Chondrocyte (in vitro differentiated cells): ENCODE measurements around the gene TEX52. TPM values are rescaled to one million over a fixed set of nuclear protein-coding genes. Genes with fewer than 3 reads are reported as not detected.

Experiments used
- DNase-seq: peaks from one replicate; pipeline ENCODE4 v3.0.0; 2021; ENCODE audit warnings: mixed read lengths, low spot score
- H3K27ac Mint-ChIP-seq: one replicate; pipeline ENCODE4 v1.8.0; 2021; ENCODE audit warnings: mild to moderate bottlenecking, moderate library complexity, mixed read lengths; ENCODE audit not compliant: unreplicated experiment
- H3K27me3 Mint-ChIP-seq: 2 replicates; pipeline ENCODE4 v1.8.0; 2021; ENCODE audit warnings: low read depth, mixed read lengths
- H3K36me3 Mint-ChIP-seq: 2 replicates; pipeline ENCODE4 v1.8.0; 2021; ENCODE audit warnings: low read depth, mixed read lengths
- H3K4me1 Mint-ChIP-seq: 2 replicates; pipeline ENCODE4 v1.8.0; 2021; ENCODE audit warnings: low read depth, mild to moderate bottlenecking, mixed read lengths
- H3K4me3 Mint-ChIP-seq: one replicate; pipeline ENCODE4 v1.8.0; 2021; ENCODE audit warnings: mild to moderate bottlenecking, moderate library complexity, mixed read lengths; ENCODE audit not compliant: unreplicated experiment
- H3K9me3 Mint-ChIP-seq: 2 replicates; pipeline ENCODE4 v1.8.0; 2021; ENCODE audit warnings: low read depth, mixed read lengths
- total RNA-seq: library from RNA; stranded (reverse); gene quantifications from 3 replicates; pipeline ENCODE4 v1.2.1, GENCODE V29; 2021
- TF ChIP-seq, protein P1 (sequence below): fragments of 200-600 bp; sonication (generic); IDR thresholded peaks from 2 replicates; pipeline ENCODE4 v1.5.0; 2021; ENCODE audit warnings: antibody characterized with exemption, mild to moderate bottlenecking, moderate library complexity

TEX52 gene
- total RNA-seq, 1 donor from 2014 or later = not detected

DNA sequence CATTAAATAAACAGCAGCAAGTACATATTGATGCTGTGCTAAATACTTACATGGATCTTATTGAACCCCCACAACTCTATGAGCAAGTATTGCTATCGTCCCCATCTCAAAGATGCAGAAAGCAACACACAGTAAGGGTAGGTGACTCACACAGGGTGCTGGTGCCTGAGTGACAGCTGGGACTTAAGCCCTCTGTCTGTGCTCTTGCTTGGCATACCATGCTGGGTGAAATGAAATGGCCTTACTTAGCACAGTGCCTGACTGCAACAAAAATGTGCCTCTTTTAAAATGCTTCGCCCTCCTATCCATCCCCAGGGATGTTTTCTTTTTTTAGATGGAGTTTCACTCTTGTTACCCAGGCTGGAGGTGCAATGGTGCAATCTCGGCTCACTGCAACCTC lies 788 bp downstream of the TEX52 start:
- H3K27ac Mint-ChIP-seq = no peak overlapping the region
- H3K27me3 Mint-ChIP-seq = no peaks in the 10 kb centered on the region
- peaks cover 2% of the 10 kb centered on the region for H3K36me3 Mint-ChIP-seq
- H3K4me1 Mint-ChIP-seq = peaks cover 7% of the 10 kb centered on the region
- H3K9me3 Mint-ChIP-seq = no peaks in the 10 kb centered on the region
- TF ChIP-seq, protein P1, sequence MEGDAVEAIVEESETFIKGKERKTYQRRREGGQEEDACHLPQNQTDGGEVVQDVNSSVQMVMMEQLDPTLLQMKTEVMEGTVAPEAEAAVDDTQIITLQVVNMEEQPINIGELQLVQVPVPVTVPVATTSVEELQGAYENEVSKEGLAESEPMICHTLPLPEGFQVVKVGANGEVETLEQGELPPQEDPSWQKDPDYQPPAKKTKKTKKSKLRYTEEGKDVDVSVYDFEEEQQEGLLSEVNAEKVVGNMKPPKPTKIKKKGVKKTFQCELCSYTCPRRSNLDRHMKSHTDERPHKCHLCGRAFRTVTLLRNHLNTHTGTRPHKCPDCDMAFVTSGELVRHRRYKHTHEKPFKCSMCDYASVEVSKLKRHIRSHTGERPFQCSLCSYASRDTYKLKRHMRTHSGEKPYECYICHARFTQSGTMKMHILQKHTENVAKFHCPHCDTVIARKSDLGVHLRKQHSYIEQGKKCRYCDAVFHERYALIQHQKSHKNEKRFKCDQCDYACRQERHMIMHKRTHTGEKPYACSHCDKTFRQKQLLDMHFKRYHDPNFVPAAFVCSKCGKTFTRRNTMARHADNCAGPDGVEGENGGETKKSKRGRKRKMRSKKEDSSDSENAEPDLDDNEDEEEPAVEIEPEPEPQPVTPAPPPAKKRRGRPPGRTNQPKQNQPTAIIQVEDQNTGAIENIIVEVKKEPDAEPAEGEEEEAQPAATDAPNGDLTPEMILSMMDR = no peak
- H3K4me3 Mint-ChIP-seq = no peak overlapping the region
- peak; percentile 21 for DNase-seq

DNA sequence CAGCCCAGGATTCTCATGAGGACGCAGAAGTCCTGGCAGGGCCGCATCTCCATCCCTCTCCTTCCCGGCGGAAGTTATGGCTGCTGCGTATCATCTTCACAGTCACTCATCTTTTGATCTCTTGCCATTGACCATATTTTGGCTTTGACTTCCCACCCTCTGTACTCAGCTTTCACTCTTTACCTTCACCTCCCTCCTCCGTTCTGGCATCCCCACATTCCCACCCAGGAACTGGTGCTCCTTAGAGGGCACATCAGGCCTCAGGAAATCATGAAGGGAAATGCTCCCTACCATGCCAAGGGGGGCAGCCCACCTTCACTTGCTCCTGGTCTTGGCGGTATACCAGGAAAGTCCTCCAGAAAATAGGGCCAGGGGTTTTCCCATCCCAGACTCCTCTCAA lies 1.3 kb downstream of the TEX52 start:
- Mint-ChIP-seq H3K4me3 (no peak overlapping the region), H3K9me3 (no peaks in the 10 kb centered on the region), H3K27me3 (no peaks in the 10 kb centered on the region), H3K36me3 (peaks cover 2% of the 10 kb centered on the region), H3K27ac (no peak overlapping the region), H3K4me1 (peaks cover 7% of the 10 kb centered on the region)
- TF ChIP-seq, protein P1 = no peak
- peak; percentile 46 for DNase-seq

DNA sequence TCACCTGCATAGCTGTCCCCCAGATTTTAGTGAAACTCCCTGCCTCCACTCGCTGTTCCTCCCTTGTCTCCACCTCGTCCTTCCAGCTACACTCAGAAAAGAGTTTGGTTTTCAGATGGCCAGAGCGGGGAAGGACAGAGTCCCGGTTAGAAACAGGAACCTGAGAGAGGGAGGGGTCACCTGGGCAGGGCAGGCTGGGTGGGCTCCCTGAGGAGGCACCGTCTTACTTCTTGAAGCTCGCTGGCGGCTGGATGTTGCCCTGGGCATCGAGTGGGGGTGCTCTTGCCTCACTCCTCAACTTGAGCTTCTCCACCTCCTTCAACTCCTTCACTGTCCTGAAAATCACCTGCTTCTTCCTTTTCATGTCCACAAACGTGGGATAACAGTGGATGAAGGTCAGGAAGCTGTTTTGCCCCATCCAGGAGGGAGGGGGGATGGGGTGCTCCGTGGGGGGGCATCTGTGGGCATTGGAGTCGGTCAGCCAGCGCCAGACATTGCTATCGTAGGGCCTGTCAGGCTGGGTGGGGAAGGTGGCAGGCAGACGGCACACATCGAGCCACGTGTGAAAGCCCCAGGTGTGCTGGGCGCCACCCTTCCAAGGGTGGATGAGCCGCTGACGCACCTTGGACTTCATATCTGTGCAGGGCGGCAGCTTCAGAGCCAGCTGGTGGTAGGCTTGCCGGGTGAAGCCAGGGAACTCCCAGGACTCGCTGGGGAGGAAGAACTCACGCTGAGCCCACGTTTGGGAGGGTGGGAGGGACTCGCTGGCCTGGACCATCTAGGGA lies 2.0 kb downstream of the TEX52 start:
- TF ChIP-seq, protein P1 = no peak

DNA sequence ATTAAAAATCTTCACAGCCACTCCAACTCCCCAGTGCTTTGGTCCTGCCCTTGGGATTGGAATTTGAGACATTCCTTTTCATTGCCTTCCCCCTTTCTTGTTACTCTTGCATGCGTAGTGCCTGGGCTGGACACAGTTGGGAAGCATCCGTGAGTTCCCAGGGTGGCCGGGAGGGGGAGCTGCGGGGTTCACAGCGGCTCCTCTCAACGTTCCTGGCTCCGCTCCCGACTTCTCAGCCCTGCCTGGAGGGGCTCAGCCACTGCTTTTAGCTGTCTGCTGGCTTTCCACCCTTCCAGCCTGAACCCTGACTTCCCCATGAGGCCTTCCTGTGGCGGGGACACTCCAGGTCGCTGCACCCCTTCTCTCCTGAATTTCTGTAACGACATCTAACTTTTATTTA lies 3.2 kb downstream of the TEX52 start:
- Mint-ChIP-seq H3K9me3 (no peaks in the 10 kb centered on the region), H3K27me3 (no peaks in the 10 kb centered on the region), H3K36me3 (peaks cover 1% of the 10 kb centered on the region), H3K27ac (peak overlapping the region; percentile 49), H3K4me3 (no peak overlapping the region), H3K4me1 (peaks cover 18% of the 10 kb centered on the region)
- TF ChIP-seq, protein P1 = peak; percentile 87
- DNase-seq = peak; percentile 88

More for the DNA sequence above, 2.0 kb downstream of the TEX52 start:
- peaks cover 2% of the 10 kb centered on the region for H3K36me3 Mint-ChIP-seq
- no peaks in the 10 kb centered on the region for H3K27me3 Mint-ChIP-seq
- H3K4me3 Mint-ChIP-seq = no peak overlapping the region
- H3K27ac Mint-ChIP-seq = no peak overlapping the region
- peak; percentile 75 for DNase-seq
- peaks cover 10% of the 10 kb centered on the region for H3K4me1 Mint-ChIP-seq
- H3K9me3 Mint-ChIP-seq = no peaks in the 10 kb centered on the region

DNA sequence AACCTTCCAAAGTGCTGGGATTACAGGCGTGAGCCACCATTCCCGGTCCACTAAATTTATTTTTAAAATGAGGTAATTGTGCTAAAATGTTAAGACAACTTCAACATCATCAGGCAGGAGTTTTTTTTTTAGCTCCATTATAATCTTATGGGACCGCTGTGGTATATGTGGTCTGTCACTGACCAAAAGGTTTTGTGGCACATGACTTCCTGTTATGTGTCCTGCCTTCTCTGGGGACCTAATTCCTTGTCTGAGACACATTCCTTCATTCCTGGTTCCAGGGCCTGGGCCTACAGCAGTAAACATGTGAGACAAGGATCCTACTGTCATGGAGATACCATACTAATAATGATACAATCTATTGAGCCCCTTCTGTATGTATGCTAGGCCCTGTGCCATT lies 4.9 kb downstream of the TEX52 start:
- Mint-ChIP-seq H3K4me3 (no peak overlapping the region), H3K27ac (no peak overlapping the region), H3K27me3 (no peaks in the 10 kb centered on the region), H3K36me3 (no peaks in the 10 kb centered on the region), H3K9me3 (no peaks in the 10 kb centered on the region), H3K4me1 (peaks cover 18% of the 10 kb centered on the region)
- TF ChIP-seq, protein P1 = no peak
- DNase-seq = no peak
